ENCODE measurements around the gene CADPS2. TPM values are rescaled to one million over a fixed set of nuclear protein-coding genes. Genes with fewer than 3 reads are reported as not detected.

CADPS2 gene
- total RNA-seq = 20.8 and 23.4 TPM in 2 replicates

DNA sequence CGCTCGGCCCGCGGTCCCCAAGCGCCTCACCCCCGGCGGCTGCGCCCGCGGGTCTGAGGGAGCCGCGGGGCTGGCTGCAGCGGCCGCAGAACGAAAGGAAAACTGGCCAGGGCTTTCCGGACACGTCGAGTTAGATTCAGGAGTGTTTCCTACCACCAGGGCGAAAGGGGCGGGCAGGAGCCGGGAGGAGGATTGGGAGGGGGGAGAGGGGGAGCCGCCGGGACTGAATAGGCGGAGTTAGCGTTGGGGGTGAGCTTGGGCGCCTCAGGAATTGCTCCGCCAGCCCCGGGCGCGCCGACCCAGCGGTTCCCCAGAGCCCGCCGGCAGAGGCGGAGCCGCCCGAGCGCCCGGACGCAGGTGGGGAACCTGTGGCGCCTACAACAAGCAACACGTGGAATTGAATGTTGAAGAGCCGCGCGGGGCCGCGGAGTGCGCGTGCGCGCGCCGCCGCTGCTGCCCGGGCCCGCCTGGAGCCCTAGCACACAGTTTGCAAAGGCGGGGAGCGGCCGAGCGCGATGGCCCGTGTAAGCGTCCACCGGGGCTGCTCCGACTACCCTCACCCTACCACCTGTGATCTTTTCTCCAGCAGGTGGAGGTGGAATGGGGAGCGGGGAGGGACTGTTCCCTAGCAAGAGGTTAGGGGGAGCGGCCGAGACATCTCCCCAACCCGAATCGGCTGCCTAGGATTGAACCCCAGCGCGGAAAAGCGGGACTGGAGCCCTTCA, at the start of gene CADPS2:
Gene CADPS2, minus strand, starts transcription at position 104 of the 725 bp plus-strand sequence. CDS start 123 bp downstream, outside the sequence.

GRCh38 chr7:122702872-122703510, 183.3 kb downstream of the CADPS2 start, which contains the start of gene RNF148:
RNF148 (minus strand) TSS chr7:122702922; CDS start chr7:122702750, 172 bp downstream.

DNA sequence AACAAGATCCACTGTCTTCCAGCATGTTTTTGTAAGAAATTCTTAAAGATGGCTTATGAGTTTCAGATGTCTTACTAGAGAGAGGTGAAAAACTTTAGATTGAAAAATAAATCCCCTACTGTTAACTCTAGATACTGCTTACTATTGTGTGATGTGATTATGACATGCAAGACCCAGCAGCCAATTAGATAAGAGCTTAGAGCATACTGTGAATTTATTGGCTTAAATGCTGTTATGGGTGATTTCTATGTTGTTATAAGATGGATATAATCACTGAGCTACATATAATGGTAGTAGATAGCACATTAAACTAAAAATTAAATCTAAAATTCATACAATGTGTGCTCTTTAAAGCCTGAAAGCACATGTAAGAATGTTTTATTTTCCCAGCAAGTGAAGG, 187.2 kb downstream of the CADPS2 start, which contains the start of gene RNF133:
Gene RNF133, minus strand, starts transcription at position 101 of the 400 bp plus-strand sequence. CDS start 199 bp downstream, outside the sequence.

GRCh38 chr7:122304319-122304975, 581.8 kb downstream of the CADPS2 start, which contains the start of gene FEZF1:
FEZF1 (minus strand) TSS chr7:122304750; CDS start chr7:122304437, 313 bp downstream.

Other genes with a start within 250 kb of the CADPS2 start
- gene RNF133, start 187.3 kb downstream of the CADPS2 start, total RNA-seq = not detected in 2 replicates
- not detected in 2 replicates for gene RNF148, start 183.5 kb downstream of the CADPS2 start, total RNA-seq
- gene TAS2R16, start 109.2 kb upstream of the CADPS2 start, total RNA-seq = not detected in 2 replicates